HCT116 (cell line): Measurements from ENCODE around the gene ARMC6. TPM values are rescaled to one million over a fixed set of nuclear protein-coding genes. Genes with fewer than 3 reads are reported as not detected.

Source experiments
- ATAC-seq: fragments of 200-7000 bp; cut with Tn5 transposase; 2 replicates; pipeline ENCODE4 v1.9.1; 2020; ENCODE audit warnings: mild to moderate bottlenecking, moderate library complexity
- BruUV-seq: library from RNA; stranded (reverse); fragments of 400-500 nt; replicated peaks from 2 replicates; lab custom pipeline; 2021; lab: Mats Ljungman, UMichigan
- CTCF ChIA-PET: fragments of 300-600 bp; sonication (Branson Sonifier 250); formaldehyde crosslinking; loops from one replicate; lab custom pipeline; 2021; ENCODE audit warnings: antibody characterized with exemption; lab: Charles Lee
- POLR2A ChIA-PET: fragments of 300-600, 350-600 bp; sonication (Branson Sonifier 250); formaldehyde crosslinking; loops from one replicate; lab custom pipeline; 2021; ENCODE audit warnings: antibody characterized with exemption; lab: Charles Lee
- RAD21 ChIA-PET, 2 experiments: fragments of 300-600 bp; sonication (Branson Sonifier 250); formaldehyde crosslinking; loops; one replicate each; lab custom pipeline; 2023; ENCODE audit warnings: low total read pairs in 2 of 2; ENCODE audit not compliant: uncharacterized antibody in 2 of 2, unreplicated experiment in 2 of 2, low non-redundant PET in 1 of 2; lab: Charles Lee
- DNase-seq: peaks from one replicate; pipeline ENCODE4 v3.0.0-alpha.2; 2010; ENCODE audit warnings: low read depth, low spot score
- H2AFZ ChIP-seq: fragments of 200-600 bp; shearing (Covaris generic), sonication (generic); 2 replicates; pipeline ENCODE4 v1.6.1; 2017; ENCODE audit warnings: low read depth, mixed run types, mixed read lengths, antibody characterized with exemption, low read length; ENCODE audit not compliant: poor library complexity, severe bottlenecking
- H3K27ac ChIP-seq: 2 replicates; pipeline ENCODE4 v1.5.1; 2012; ENCODE audit warnings: low read depth, low read length
- H3K27me3 ChIP-seq: fragments of 200-600 bp; sonication (generic); 2 replicates; pipeline ENCODE4 v1.6.1; 2016; ENCODE audit warnings: mixed run types, low read length, mixed read lengths; ENCODE audit not compliant: insufficient read depth
- H3K36me3 ChIP-seq, 2 experiments: fragments of 200-500 bp in 1 of 2; fragments of 200-600 bp in 1 of 2; sonication (Bioruptor generic) in 1 of 2; sonication (generic) in 1 of 2; 2 replicates each; pipeline versions ENCODE4 v1.5.1 to v1.6.1; 2014 to 2016; ENCODE audit warnings: low read length in 2 of 2, inconsistent platforms in 1 of 2, mixed read lengths in 1 of 2, mixed run types in 1 of 2; ENCODE audit not compliant: insufficient read depth in 2 of 2, control insufficient read depth in 1 of 2
- H3K4me1 ChIP-seq, 2 experiments: fragments of 200-600 bp in 1 of 2; sonication (generic) in 1 of 2; 2 replicates each; pipeline versions ENCODE4 v1.5.1 to v1.6.1; 2012 to 2017; ENCODE audit warnings: low read length in 2 of 2, inconsistent platforms in 1 of 2, mild to moderate bottlenecking in 1 of 2, mixed read lengths in 1 of 2, mixed run types in 1 of 2, moderate library complexity in 1 of 2; ENCODE audit not compliant: insufficient read depth in 2 of 2, control insufficient read depth in 1 of 2
- H3K4me2 ChIP-seq: fragments of 200-600 bp; sonication (generic); 2 replicates; pipeline ENCODE4 v1.6.1; 2017; ENCODE audit warnings: mixed run types, low read length, mixed read lengths
- H3K4me3 ChIP-seq, 2 experiments: fragments of 200-600 bp in 1 of 2; sonication (generic) in 1 of 2; replicated peaks in 1 of 2; 2 replicates each; pipeline ENCODE4 v1.5.1; 2011 to 2016; ENCODE audit warnings: low read length in 2 of 2, control low read depth in 1 of 2, low read depth in 1 of 2, mild to moderate bottlenecking in 1 of 2, mixed read lengths in 1 of 2, mixed run types in 1 of 2
- H3K79me2 ChIP-seq: fragments of 200-600 bp; sonication (generic); 2 replicates; pipeline ENCODE4 v1.6.1; 2017; ENCODE audit warnings: mild to moderate bottlenecking, mixed run types, low read length, moderate library complexity, mixed read lengths; ENCODE audit not compliant: insufficient read depth
- H3K9ac ChIP-seq: fragments of 200-600 bp; sonication (generic); 2 replicates; pipeline ENCODE4 v1.6.1; 2016; ENCODE audit warnings: low read length, mixed read lengths
- H3K9me2 ChIP-seq: fragments of 200-600 bp; sonication (generic), shearing (Covaris generic); 2 replicates; pipeline ENCODE4 v1.6.1; 2017; ENCODE audit warnings: mixed run types, mild to moderate bottlenecking, moderate library complexity; ENCODE audit not compliant: insufficient read depth
- H3K9me3 ChIP-seq, 2 experiments: fragments of 200-500 bp in 1 of 2; fragments of 200-600 bp in 1 of 2; sonication (Bioruptor generic) in 1 of 2; sonication (generic) in 1 of 2; 2 replicates each; pipeline ENCODE4 v1.6.1; 2014 to 2017; ENCODE audit warnings: low read length in 2 of 2, mixed read lengths in 2 of 2, inconsistent platforms in 1 of 2, low read depth in 1 of 2, mild to moderate bottlenecking in 1 of 2, mixed run types in 1 of 2, moderate library complexity in 1 of 2; ENCODE audit not compliant: control insufficient read depth in 1 of 2, insufficient read depth in 1 of 2
- H4K20me1 ChIP-seq: fragments of 200-600 bp; sonication (generic), shearing (Covaris generic); 2 replicates; pipeline ENCODE4 v1.6.1; 2017; ENCODE audit warnings: mixed run types, mild to moderate bottlenecking, moderate library complexity; ENCODE audit not compliant: insufficient read depth
- CTCF ChIP-seq, 3 experiments: fragments of 200-600 bp in 1 of 3; sonication (generic) in 1 of 3; IDR thresholded peaks in 2 of 3; conservative IDR thresholded peaks in 1 of 3; 2 replicates each; pipeline ENCODE4 v1.5.1; 2012 to 2017; ENCODE audit warnings: low read depth in 2 of 3, low read length in 2 of 3, antibody characterized with exemption in 1 of 3, borderline replicate concordance in 1 of 3, control low read depth in 1 of 3, mild to moderate bottlenecking in 1 of 3, mixed read lengths in 1 of 3, mixed run types in 1 of 3, moderate library complexity in 1 of 3; ENCODE audit not compliant: insufficient read depth in 1 of 3
- EZH2 ChIP-seq: fragments of 200-600 bp; sonication (generic); IDR thresholded peaks from 2 replicates; pipeline ENCODE4 v1.6.1; 2017; ENCODE audit warnings: antibody characterized with exemption, mixed run types
- JUND ChIP-seq: IDR thresholded peaks from 2 replicates; pipeline ENCODE4 v1.6.1; 2012
- MAX ChIP-seq: IDR thresholded peaks from 2 replicates; pipeline ENCODE4 v1.6.1; 2012
- RAD21 ChIP-seq: IDR thresholded peaks from 2 replicates; pipeline ENCODE4 v1.6.1; 2012; ENCODE audit warnings: low read depth, mild to moderate bottlenecking
- REST ChIP-seq: IDR thresholded peaks from 2 replicates; pipeline ENCODE4 v1.6.1; 2012; ENCODE audit warnings: low read depth
- SRF ChIP-seq: IDR thresholded peaks from 2 replicates; pipeline ENCODE4 v1.6.1; 2012; ENCODE audit warnings: low read depth
- intact Hi-C: fragments of 100-400 bp; cut with micrococcal nuclease; formaldehyde crosslinking; loops from 2 replicates; pipeline ENCODE4 v1.10.0; 2022
- total RNA-seq: library from RNA; stranded (reverse); gene quantifications from one replicate; pipeline ENCODE4 v1.2.1, GENCODE V29; 2021; ENCODE audit not compliant: unreplicated experiment

Gene ARMC6
- total RNA-seq, 1 experiment from 2014 or later: 34.7 TPM

DNA sequence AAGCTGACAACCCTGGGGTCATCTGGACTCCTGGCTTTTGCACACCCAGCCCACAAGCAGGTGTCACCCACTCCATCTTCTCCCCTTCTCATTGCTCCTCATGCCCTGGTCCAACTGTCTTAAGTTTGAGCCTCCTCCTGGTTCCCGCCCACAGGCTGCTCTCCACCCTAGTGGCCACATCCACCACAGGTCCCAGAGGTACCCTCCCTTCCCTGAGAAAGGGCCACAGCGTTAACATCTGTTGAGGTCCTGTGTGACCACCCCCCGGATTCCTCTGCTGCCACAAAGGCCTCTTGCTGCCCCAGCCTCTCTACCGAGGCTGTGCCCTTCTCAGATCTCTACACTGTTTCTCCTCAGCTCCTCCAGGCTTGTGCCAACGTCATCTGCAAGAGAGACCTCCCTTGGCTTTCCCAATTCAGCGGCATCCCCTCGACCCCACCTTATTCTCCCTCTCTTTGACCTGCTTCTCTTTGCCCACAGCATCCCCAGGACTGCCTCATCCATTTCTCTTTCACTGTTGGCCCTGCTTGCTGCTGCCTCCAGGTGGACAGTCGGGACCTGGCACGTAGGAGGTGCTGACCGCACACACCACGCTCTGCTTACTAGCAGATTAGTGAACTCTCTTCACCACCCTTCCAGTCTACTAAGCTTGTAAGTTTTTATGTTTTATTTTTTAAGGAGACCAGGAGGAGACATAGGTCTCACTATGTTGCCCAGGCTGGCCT is 33.3 kb upstream of the ARMC6 start:
- Histone ChIP-seq H2AFZ (no peak overlapping the region), H3K4me1 (no peaks in the 10 kb centered on the region; a peak in 1 of 4 replicates), H3K79me2 (peaks cover 11% of the 10 kb centered on the region; the same call in 1 of the 2 replicates), H3K36me3 (peaks cover 31 to 42% of the 10 kb centered on the region in 2 experiments), H3K4me2 (no peak overlapping the region), H3K9me2 (no peaks in the 10 kb centered on the region), H3K9ac (no peak overlapping the region), H3K9me3 (no peaks in the 10 kb centered on the region), H3K4me3 (no peak overlapping the region), H3K27ac (no peak overlapping the region), H3K27me3 (no peaks in the 10 kb centered on the region), H4K20me1 (no peaks in the 10 kb centered on the region)
- CTCF ChIA-PET: no interaction called here
- RAD21 ChIA-PET: no interaction called here
- DNase-seq: no peak
- TF ChIP-seq CTCF (IDR thresholded peaks at IDR 0.05 in 2 of 3, conservative IDR thresholded peaks at IDR 0.05 in 1 of 3; ENCODE audit: borderline replicate concordance in 1 of 3, insufficient read depth in 1 of 3, low read depth in 2 of 3, low read length in 2 of 3) (peak in 2 of 3 experiments; percentile 41 to 48; a peak in 4 of 6 replicates), MAX (no peak), JUND (no peak), RAD21 (peak; percentile 17; the same call in 1 of the 2 replicates)
- POLR2A ChIA-PET: interaction anchor here (0.7 kb wide), 1 partner anchor 541 kb away, joined by 3 read pairs; no protein-coding TSS in a partner anchor
- BruUV-seq: no TSS peak
- ATAC-seq: peak; percentile 52; the same call in 1 of the 2 replicates
- intact Hi-C loops: no loop called here

DNA sequence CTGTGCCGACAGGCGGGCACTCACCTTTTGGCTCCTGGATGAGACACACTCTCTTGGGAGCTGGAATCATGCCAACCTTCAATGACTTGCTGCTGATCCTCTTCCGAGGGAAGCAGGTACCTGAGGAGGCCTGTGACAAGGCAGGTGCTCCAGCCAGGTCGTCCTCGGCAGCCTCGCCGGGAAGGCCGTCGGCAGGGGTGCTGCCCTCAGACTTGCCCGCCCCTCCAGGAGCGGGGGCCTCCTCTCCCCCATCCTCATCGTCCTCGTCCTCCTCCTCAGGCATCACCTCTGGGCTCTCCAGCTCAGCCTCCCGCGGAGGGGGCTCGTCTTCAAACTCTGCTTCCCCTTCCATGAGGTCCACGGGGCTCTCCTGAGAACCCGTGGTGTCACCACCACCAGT is 29.3 kb upstream of the ARMC6 start:
- Histone ChIP-seq H3K36me3 (peaks cover 48 to 56% of the 10 kb centered on the region in 2 experiments), H3K4me3 (no peak overlapping the region), H3K27me3 (no peaks in the 10 kb centered on the region), H4K20me1 (no peaks in the 10 kb centered on the region), H2AFZ (no peak overlapping the region), H3K27ac (no peak overlapping the region), H3K9me3 (no peaks in the 10 kb centered on the region)
- ChIA-PET CTCF (no interaction called here), POLR2A (no interaction called here)
- no TSS peak for BruUV-seq
- intact Hi-C loops: no loop called here
- DNase-seq: no peak
- no peak for TF ChIP-seq EZH2
- TF ChIP-seq SRF: no peak
- TF ChIP-seq RAD21: no peak
- no peak for TF ChIP-seq JUND
- no peak for TF ChIP-seq REST
- TF ChIP-seq, all 23 proteins: peak for 0
- peaks cover 15% of the 10 kb centered on the region; the same call in 1 of the 2 replicates for H3K79me2 ChIP-seq
- no peak for ATAC-seq
- no peak overlapping the region for H3K9ac ChIP-seq
- no peaks in the 10 kb centered on the region for H3K9me2 ChIP-seq
- no peak overlapping the region for H3K4me2 ChIP-seq
- RAD21 ChIA-PET: no interaction called here
- no peaks in the 10 kb centered on the region for H3K4me1 ChIP-seq
